Breast epithelium (tissue), 4 donors: Measurements from ENCODE around the gene DOCK6. TPM values are rescaled to one million over a fixed set of nuclear protein-coding genes. Genes with fewer than 3 reads are reported as not detected.
A peak's percentile ranks its signal among the peaks of the same experiment; 100 is the strongest.

Experiments
- DNase-seq, 2 donors: peaks; one replicate each; pipeline ENCODE4 v3.0.0-alpha.2; 2019; ENCODE audit warnings: low spot score in 2 of 2
- H3K27ac ChIP-seq, 2 donors: fragments of 200-600 bp; sonication (generic) in 1 of 2; one replicate each; pipeline ENCODE4 v1.5.1; 2016 to 2019; ENCODE audit warnings: mild to moderate bottlenecking in 1 of 2
- H3K27me3 ChIP-seq, 2 donors: fragments of 200-600 bp; sonication (generic) in 1 of 2; one replicate each; pipeline versions ENCODE4 v1.5.1 to v1.6.0; 2017 to 2019; ENCODE audit warnings: control low read depth in 1 of 2, mild to moderate bottlenecking in 1 of 2
- H3K36me3 ChIP-seq: fragments of 200-600 bp; one replicate; pipeline ENCODE4 v1.5.1; 2019
- H3K4me1 ChIP-seq, 2 donors: fragments of 200-600 bp; sonication (generic); one replicate each; pipeline ENCODE4 v1.5.1; 2016 to 2019; ENCODE audit warnings: control low read depth in 1 of 2
- H3K4me3 ChIP-seq, 3 donors: fragments of 200-600 bp; sonication (generic); 1 replicate in 2 of 3; 2 replicates in 1 of 3; pipeline ENCODE4 v1.5.1; 2016 to 2019; ENCODE audit warnings: mild to moderate bottlenecking in 3 of 3, moderate library complexity in 2 of 3
- H3K9me3 ChIP-seq, 2 donors: fragments of 200-600 bp; sonication (generic) in 1 of 2; one replicate each; pipeline ENCODE4 v1.5.1; 2016 to 2019; ENCODE audit warnings: control low read depth in 1 of 2
- POLR2A ChIP-seq: fragments of 450-650 bp; IDR thresholded peaks from one replicate; pipeline ENCODE4 v1.6.1; 2016; ENCODE audit warnings: antibody characterized with exemption, mild to moderate bottlenecking, moderate library complexity
- POLR2AphosphoS5 ChIP-seq, 3 donors: sonication (generic); formaldehyde crosslinking; IDR thresholded peaks; one replicate each; pipeline ENCODE4 v1.6.1; 2017; ENCODE audit warnings: antibody characterized with exemption in 3 of 3
- intact Hi-C: fragments of 100-400 bp; cut with DNase I; formaldehyde crosslinking; loops from one replicate; pipeline ENCODE4 v1.15.1; 2023; ENCODE audit warnings: low total_unique reads
- total RNA-seq, 3 donors: library from RNA; depleted of rRNA; stranded (reverse); fragments of >200 nt; gene quantifications; one replicate each; pipeline ENCODE4 v1.1.0, GENCODE V29; 2016
- TF ChIP-seq, protein P1 (sequence below), 3 donors: fragments of 450-650 bp; IDR thresholded peaks; one replicate each; pipeline ENCODE4 v1.5.1; 2016 to 2017; ENCODE audit warnings: antibody characterized with exemption in 3 of 3, mild to moderate bottlenecking in 3 of 3, moderate library complexity in 3 of 3

Gene DOCK6
- total RNA-seq, 3 donors from 2014 or later = 20.9 to 59.3 (median 49.6) TPM

DNA sequence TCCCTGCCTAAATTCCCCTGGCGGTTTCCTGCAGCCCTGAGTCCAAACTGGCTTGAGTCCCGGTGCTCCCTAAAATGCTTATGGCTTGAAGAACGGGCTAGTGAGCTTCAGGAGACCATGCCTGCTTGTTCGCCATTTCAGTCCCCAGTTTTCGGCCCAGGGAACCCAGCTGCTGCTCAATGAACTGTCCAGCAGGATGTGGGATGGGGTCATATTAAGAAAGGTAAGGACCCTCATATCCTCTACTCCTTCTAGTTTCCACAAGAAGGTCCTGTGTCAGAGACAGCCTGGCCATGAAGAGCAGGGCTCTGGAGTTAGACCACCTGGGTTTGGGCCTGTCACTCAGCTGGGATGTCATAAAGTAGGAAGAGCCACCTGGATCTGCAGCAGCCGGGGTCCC, 89.7 kb downstream of the DOCK6 start:
- intact Hi-C loops = no loop called here
- Histone ChIP-seq H3K4me1 (no peaks in the 10 kb centered on the region), H3K4me3 (no peak overlapping the region), H3K9me3 (no peaks in the 10 kb centered on the region), H3K27me3 (no peaks in the 10 kb centered on the region), H3K27ac (peak overlapping the region in 1 of 2 donors; percentile 30), H3K36me3 (peaks cover 9% of the 10 kb centered on the region)
- no peak for DNase-seq
- TF ChIP-seq POLR2AphosphoS5 (IDR thresholded peaks at IDR 0.05) (no peak), POLR2A (no peak)
- TF ChIP-seq, protein P1, sequence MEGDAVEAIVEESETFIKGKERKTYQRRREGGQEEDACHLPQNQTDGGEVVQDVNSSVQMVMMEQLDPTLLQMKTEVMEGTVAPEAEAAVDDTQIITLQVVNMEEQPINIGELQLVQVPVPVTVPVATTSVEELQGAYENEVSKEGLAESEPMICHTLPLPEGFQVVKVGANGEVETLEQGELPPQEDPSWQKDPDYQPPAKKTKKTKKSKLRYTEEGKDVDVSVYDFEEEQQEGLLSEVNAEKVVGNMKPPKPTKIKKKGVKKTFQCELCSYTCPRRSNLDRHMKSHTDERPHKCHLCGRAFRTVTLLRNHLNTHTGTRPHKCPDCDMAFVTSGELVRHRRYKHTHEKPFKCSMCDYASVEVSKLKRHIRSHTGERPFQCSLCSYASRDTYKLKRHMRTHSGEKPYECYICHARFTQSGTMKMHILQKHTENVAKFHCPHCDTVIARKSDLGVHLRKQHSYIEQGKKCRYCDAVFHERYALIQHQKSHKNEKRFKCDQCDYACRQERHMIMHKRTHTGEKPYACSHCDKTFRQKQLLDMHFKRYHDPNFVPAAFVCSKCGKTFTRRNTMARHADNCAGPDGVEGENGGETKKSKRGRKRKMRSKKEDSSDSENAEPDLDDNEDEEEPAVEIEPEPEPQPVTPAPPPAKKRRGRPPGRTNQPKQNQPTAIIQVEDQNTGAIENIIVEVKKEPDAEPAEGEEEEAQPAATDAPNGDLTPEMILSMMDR (IDR thresholded peaks at IDR 0.05) = no peak

DNA sequence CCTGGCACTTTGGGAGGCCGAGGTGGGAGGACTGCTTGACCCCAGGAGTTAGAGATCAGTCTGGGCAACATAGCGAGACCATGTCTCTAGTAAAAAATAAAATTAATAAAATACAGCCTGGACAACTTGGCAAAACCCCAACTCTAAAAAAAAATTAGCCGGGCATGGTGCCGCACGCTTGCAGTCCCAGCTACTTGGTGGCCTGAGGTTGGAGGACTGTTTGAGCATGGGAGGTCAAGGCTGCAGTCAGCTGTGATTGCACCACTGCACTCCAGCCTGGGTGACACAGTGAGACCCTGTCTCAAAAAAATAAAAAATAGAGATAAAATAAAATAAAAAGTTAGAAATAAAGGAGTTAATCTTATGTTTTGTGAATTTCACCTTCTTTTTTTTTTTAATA, 91.2 kb downstream of the DOCK6 start:
- H3K36me3 ChIP-seq = peaks cover 5% of the 10 kb centered on the region
- no peaks in the 10 kb centered on the region for H3K9me3 ChIP-seq
- intact Hi-C loops = no loop called here
- no peaks in the 10 kb centered on the region for H3K4me1 ChIP-seq
- H3K4me3 ChIP-seq = no peak overlapping the region
- H3K27me3 ChIP-seq = no peaks in the 10 kb centered on the region
- no peak for DNase-seq
- no peak overlapping the region for H3K27ac ChIP-seq
- TF ChIP-seq POLR2AphosphoS5 (IDR thresholded peaks at IDR 0.05) (no peak), POLR2A (no peak)
- TF ChIP-seq, protein P1 (IDR thresholded peaks at IDR 0.05) = no peak

DNA sequence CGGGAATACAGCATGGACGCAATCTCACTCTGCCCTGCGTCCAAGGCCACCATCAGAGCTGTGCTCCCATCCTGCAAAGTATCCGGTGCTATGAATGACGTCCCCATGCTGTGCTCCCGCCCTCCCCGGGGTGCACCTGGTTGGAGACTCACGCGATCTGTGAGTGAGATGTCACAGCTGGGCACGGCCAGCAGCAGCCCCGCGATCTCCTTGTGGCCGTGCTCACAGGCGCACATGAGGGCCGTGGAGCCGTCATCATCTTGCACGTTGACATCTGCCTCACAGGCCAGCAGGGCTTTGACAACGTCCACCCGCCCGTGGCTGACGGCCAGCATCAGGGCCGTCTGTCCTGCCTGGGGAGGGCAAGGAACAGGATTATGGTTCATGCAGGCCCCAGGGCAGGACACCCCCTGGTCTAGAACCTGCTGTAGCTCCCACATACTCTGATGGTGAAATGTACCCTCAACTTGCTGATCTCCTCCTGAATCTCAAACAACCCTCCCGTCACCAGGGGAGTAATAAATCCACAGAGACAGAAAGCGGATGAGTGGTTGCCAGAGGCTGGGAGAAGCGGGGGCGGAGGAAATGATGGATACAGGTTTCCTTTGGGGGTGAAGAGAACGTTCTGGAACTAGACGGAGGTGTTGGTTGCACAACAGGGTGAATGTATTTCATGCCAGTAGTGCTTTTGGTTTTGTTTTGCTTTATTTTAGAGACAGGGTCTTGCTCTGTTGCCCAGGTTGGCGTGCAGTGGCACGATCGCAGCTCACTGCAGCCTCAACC, 92.2 kb downstream of the DOCK6 start:
- Histone ChIP-seq H3K36me3 (peaks cover 5% of the 10 kb centered on the region), H3K27ac (peak overlapping the region; percentile 29 to 65), H3K9me3 (no peaks in the 10 kb centered on the region), H3K4me1 (peaks cover 0 to 2% of the 10 kb centered on the region in 2 donors), H3K4me3 (no peak overlapping the region), H3K27me3 (no peaks in the 10 kb centered on the region)
- no peak for DNase-seq
- TF ChIP-seq POLR2AphosphoS5 (IDR thresholded peaks at IDR 0.05) = no peak
- TF ChIP-seq POLR2A = no peak
- TF ChIP-seq, protein P1 (IDR thresholded peaks at IDR 0.05) = no peak
- intact Hi-C loops = no loop called here

DNA sequence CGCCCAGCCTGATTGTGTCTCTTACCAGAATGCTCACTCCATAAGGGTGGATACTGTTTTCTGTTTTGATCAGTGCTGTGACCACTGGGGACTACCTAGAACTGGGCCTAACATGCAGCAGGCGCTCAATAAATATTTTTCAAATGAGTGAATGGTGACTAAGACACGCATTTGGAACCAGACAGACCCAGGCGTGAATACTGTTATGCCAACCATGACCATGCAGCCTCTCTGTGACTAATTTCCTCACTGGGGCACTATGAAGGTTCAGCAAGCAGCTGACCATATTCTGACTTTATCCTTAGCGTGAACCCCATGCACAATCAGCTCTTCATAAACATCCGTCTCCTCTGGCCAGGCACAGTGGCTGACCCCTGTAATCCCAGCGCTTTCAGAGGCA, 93.8 kb downstream of the DOCK6 start:
- TF ChIP-seq POLR2A = no peak
- no peak for TF ChIP-seq POLR2AphosphoS5 (IDR thresholded peaks at IDR 0.05)
- TF ChIP-seq, protein P1 (IDR thresholded peaks at IDR 0.05) = no peak
- Histone ChIP-seq H3K27me3 (no peaks in the 10 kb centered on the region), H3K27ac (peak overlapping the region in 1 of 2 donors; percentile 65), H3K9me3 (no peaks in the 10 kb centered on the region), H3K4me3 (no peak overlapping the region), H3K36me3 (peaks cover 5% of the 10 kb centered on the region), H3K4me1 (peaks cover 0 to 2% of the 10 kb centered on the region in 2 donors)
- intact Hi-C loops = no loop called here
- no peak for DNase-seq

DNA sequence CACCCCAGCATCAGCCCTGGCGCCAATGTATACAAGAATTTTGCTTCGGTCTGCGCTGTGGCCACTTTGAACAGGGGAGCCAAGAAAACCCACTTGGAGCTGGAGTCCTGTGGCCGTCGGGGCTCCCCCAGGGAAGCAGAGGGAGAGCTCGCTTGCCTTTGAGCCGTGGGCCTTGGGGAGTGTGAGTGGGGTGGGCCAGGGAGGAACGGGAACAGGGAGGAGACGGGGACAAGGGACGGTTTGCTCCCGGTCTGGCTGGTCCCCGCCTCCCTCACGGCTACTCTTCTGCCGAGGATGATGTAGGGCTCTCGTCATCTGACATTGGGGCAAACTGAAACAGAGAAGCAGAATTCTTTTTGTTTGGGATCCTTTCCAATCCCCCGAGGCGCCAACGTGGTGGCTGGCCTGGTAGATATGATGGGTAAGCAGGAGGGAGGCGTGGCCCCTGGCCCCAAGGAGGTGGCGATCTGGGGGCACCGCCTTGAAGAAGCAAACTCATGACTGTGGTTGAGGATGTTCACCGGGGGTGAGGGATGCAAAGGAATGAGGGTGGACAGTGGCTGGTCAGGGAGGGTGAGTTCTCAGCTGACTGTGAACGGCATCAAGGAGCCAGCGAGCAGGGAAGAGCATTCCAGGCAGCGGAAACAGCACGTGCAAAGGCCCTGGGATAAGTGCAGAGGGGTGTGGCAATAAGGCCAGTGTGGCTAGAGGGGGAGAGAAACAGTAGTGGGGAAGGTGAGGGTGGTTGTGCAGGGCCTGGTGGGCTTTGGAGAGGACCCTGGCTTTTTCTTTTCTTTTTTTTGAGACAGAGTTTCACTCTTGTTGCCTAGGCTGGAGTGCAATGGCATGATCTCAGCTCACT, 95.8 kb downstream of the DOCK6 start:
- no peak for DNase-seq
- intact Hi-C loops = no loop called here
- peaks cover 0 to 2% of the 10 kb centered on the region in 2 donors for H3K4me1 ChIP-seq

More for the DNA sequence above, 95.8 kb downstream of the DOCK6 start:
- Histone ChIP-seq H3K9me3 (no peaks in the 10 kb centered on the region), H3K27ac (peak overlapping the region; percentile 71 to 91), H3K36me3 (peaks cover 5% of the 10 kb centered on the region), H3K27me3 (no peaks in the 10 kb centered on the region), H3K4me3 (no peak overlapping the region)
- TF ChIP-seq, protein P1 (IDR thresholded peaks at IDR 0.05) = no peak
- TF ChIP-seq POLR2AphosphoS5 (IDR thresholded peaks at IDR 0.05) = peak in 2 of 3 donors; percentile 12 to 16
